Measurements from ENCODE around the gene ANKS1A. TPM values are rescaled to one million over a fixed set of nuclear protein-coding genes. Genes with fewer than 3 reads are reported as not detected.

The ANKS1A gene
- polyA plus RNA-seq, 2 of the 4 experiments (the other 2 are of a cell fraction), result 3.6 to 5.9 TPM

DNA sequence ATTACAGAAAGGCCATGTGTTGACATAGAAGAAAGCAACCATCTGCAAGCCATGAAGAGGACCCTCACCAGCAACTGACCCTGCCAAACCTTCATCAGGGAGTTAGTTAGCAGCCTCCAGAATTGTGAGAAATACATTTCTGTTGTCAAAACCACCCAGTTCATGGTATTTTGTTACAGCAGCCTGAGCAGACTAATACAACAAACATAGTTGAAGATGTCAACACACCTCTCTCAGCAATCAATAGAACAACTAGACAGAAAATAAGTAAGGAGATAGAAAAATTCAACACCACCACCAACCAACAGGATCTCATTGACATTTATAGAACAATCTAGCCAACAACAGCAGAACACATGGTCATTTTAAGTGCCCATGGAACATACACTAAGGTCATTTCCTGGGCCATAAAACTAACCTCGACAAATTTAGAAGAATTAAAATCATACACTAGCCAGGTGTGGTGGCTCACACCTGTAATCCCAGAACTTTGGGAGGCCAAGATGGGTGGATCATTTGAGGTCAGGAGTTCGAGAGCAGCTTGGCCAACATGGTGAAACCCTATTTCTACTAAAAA, 219.3 kb downstream of the ANKS1A start (continued):
- no peak for TF ChIP-seq FOSL2 (IDR thresholded peaks at IDR 0.05)
- no peak for TF ChIP-seq FOSL2 (CRISPR knock-in tag; IDR thresholded peaks at IDR 0.05)
- TF ChIP-seq, protein P1, sequence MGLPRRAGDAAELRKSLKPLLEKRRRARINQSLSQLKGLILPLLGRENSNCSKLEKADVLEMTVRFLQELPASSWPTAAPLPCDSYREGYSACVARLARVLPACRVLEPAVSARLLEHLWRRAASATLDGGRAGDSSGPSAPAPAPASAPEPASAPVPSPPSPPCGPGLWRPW (IDR thresholded peaks at IDR 0.05), result no peak

DNA sequence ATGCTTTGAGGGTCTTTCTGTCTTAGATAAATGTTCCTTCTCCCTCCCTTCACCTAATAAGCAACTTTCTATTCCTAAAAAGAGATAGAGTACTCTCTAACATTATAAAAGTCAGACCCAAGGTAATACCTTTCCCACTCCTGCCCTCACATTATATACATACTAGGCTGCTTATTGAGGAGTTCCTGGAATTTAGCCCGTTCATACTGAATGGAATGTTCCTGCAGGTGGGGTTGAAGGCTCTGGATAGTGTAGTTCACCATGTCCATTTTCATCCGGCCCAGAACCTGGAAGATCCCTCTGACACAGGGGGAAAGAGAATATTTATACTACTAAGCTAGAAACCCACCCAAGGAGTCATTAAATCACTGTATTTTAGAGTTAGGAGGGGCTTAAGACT, 231.7 kb downstream of the ANKS1A start:
- Histone ChIP-seq H3K4me1 (no peaks in the 10 kb centered on the region), H3K9me3 (no peaks in the 10 kb centered on the region), H3K4me3 (no peak overlapping the region), H3K27ac (no peak overlapping the region), H3K4me2 (no peak overlapping the region)
- ChIA-PET POLR2A (no interaction called here), CTCF (no interaction called here)
- 35% methylated on average over 2 of the region's 2 CpGs for WGBS (ENCODE audit: missing lambda C conversion rate)
- ATAC-seq (no peak), FAIRE-seq (no peak), DNase-seq (ENCODE audit: low read depth in 1 of 2, low spot score in 1 of 2) (no peak)
- TF ChIP-seq, protein P2, sequence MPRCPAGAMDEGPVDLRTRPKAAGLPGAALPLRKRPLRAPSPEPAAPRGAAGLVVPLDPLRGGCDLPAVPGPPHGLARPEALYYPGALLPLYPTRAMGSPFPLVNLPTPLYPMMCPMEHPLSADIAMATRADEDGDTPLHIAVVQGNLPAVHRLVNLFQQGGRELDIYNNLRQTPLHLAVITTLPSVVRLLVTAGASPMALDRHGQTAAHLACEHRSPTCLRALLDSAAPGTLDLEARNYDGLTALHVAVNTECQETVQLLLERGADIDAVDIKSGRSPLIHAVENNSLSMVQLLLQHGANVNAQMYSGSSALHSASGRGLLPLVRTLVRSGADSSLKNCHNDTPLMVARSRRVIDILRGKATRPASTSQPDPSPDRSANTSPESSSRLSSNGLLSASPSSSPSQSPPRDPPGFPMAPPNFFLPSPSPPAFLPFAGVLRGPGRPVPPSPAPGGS (IDR thresholded peaks at IDR 0.05), result no peak
- TF ChIP-seq, protein P3, sequence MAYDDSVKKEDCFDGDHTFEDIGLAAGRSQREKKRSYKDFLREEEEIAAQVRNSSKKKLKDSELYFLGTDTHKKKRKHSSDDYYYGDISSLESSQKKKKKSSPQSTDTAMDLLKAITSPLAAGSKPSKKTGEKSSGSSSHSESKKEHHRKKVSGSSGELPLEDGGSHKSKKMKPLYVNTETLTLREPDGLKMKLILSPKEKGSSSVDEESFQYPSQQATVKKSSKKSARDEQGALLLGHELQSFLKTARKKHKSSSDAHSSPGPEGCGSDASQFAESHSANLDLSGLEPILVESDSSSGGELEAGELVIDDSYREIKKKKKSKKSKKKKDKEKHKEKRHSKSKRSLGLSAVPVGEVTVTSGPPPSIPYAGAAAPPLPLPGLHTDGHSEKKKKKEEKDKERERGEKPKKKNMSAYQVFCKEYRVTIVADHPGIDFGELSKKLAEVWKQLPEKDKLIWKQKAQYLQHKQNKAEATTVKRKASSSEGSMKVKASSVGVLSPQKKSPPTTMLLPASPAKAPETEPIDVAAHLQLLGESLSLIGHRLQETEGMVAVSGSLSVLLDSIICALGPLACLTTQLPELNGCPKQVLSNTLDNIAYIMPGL (CRISPR knock-in tag; IDR thresholded peaks at IDR 0.05; ENCODE audit: borderline replicate concordance), result no peak
- TF ChIP-seq, protein P4, sequence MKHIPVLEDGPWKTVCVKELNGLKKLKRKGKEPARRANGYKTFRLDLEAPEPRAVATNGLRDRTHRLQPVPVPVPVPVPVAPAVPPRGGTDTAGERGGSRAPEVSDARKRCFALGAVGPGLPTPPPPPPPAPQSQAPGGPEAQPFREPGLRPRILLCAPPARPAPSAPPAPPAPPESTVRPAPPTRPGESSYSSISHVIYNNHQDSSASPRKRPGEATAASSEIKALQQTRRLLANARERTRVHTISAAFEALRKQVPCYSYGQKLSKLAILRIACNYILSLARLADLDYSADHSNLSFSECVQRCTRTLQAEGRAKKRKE (CRISPR knock-in tag; IDR thresholded peaks at IDR 0.05; ENCODE audit: low read depth), result no peak
- TF ChIP-seq MAZ (IDR thresholded peaks at IDR 0.05; ENCODE audit: borderline replicate concordance, low read depth, low read length), result no peak
- no peak for TF ChIP-seq ESRRA (IDR thresholded peaks at IDR 0.05; ENCODE audit: borderline replicate concordance, low read length)
- no peak for TF ChIP-seq CHD4 (IDR thresholded peaks at IDR 0.05; ENCODE audit: borderline replicate concordance)
- TF ChIP-seq HEYL (CRISPR knock-in tag; IDR thresholded peaks at IDR 0.05), result no peak
- no peak for TF ChIP-seq HOXA7 (CRISPR knock-in tag; IDR thresholded peaks at IDR 0.05)
- TF ChIP-seq MYC (IDR thresholded peaks at IDR 0.05; ENCODE audit: borderline replicate concordance, low read length), result no peak
- no peak for TF ChIP-seq POLR2A (IDR thresholded peaks at IDR 0.05; ENCODE audit: low read length)
- no peak for TF ChIP-seq KDM5A (IDR thresholded peaks at IDR 0.05)
- no peak for TF ChIP-seq HOXB5 (CRISPR knock-in tag; IDR thresholded peaks at IDR 0.05)
- no peak for TF ChIP-seq FOSB (CRISPR knock-in tag; IDR thresholded peaks at IDR 0.05)

DNA sequence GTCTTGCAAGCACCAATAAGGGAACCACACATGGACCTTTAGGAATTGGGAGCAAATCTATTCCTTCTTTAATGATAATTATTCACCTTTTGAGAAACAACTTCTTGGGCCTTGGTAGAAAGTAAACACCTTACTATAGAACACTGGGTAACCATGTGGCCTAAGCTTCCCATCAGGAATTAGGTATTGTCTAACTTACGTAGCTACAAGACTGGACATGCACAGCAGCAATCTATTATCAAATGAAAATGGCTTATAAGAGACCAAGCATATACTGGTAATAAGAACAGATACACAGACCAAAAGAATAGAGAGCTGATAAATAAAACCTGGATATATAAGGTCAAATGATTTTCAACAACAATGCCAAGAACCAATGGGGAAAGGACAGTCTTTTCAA, 235.3 kb downstream of the ANKS1A start:
- Histone ChIP-seq H3K4me1 (no peaks in the 10 kb centered on the region), H3K27ac (no peak overlapping the region), H3K4me3 (no peak overlapping the region), H3K9me3 (no peaks in the 10 kb centered on the region), H3K4me2 (no peak overlapping the region)
- WGBS (ENCODE audit: missing lambda C conversion rate), result 87% methylated on average over 1 of the region's 1 CpG
- ATAC-seq, result no peak
- no peak for FAIRE-seq
- POLR2A ChIA-PET, result interaction anchor here (0.6 kb wide), 1 partner anchor 56 kb away, joined by 5 read pairs; no protein-coding TSS in a partner anchor
- CTCF ChIA-PET, result interaction anchor here (1.3 kb wide), 1 partner anchor 16 kb away, joined by 3 read pairs; no protein-coding TSS in a partner anchor
- no peak for DNase-seq (ENCODE audit: low read depth in 1 of 2, low spot score in 1 of 2)
- no peak for TF ChIP-seq HOXB13 (CRISPR knock-in tag; IDR thresholded peaks at IDR 0.05; ENCODE audit: low read depth)
- TF ChIP-seq, protein P1 (IDR thresholded peaks at IDR 0.05), result no peak
- no peak for TF ChIP-seq CHD2 (IDR thresholded peaks at IDR 0.05; ENCODE audit: low read length, partially characterized antibody)
- TF ChIP-seq FOSL2 (IDR thresholded peaks at IDR 0.05), result no peak
- TF ChIP-seq FOSL2 (CRISPR knock-in tag; IDR thresholded peaks at IDR 0.05), result no peak
- TF ChIP-seq GATA3 (IDR thresholded peaks at IDR 0.05; ENCODE audit: borderline replicate concordance), result no peak
- TF ChIP-seq KDM5A (IDR thresholded peaks at IDR 0.05), result no peak
- TF ChIP-seq, protein P3 (CRISPR knock-in tag; IDR thresholded peaks at IDR 0.05; ENCODE audit: borderline replicate concordance), result no peak
- TF ChIP-seq, protein P5, sequence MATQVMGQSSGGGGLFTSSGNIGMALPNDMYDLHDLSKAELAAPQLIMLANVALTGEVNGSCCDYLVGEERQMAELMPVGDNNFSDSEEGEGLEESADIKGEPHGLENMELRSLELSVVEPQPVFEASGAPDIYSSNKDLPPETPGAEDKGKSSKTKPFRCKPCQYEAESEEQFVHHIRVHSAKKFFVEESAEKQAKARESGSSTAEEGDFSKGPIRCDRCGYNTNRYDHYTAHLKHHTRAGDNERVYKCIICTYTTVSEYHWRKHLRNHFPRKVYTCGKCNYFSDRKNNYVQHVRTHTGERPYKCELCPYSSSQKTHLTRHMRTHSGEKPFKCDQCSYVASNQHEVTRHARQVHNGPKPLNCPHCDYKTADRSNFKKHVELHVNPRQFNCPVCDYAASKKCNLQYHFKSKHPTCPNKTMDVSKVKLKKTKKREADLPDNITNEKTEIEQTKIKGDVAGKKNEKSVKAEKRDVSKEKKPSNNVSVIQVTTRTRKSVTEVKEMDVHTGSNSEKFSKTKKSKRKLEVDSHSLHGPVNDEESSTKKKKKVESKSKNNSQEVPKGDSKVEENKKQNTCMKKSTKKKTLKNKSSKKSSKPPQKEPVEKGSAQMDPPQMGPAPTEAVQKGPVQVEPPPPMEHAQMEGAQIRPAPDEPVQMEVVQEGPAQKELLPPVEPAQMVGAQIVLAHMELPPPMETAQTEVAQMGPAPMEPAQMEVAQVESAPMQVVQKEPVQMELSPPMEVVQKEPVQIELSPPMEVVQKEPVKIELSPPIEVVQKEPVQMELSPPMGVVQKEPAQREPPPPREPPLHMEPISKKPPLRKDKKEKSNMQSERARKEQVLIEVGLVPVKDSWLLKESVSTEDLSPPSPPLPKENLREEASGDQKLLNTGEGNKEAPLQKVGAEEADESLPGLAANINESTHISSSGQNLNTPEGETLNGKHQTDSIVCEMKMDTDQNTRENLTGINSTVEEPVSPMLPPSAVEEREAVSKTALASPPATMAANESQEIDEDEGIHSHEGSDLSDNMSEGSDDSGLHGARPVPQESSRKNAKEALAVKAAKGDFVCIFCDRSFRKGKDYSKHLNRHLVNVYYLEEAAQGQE (IDR thresholded peaks at IDR 0.05), result no peak
- TF ChIP-seq, protein P6, sequence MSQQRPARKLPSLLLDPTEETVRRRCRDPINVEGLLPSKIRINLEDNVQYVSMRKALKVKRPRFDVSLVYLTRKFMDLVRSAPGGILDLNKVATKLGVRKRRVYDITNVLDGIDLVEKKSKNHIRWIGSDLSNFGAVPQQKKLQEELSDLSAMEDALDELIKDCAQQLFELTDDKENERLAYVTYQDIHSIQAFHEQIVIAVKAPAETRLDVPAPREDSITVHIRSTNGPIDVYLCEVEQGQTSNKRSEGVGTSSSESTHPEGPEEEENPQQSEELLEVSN (IDR thresholded peaks at IDR 0.05; ENCODE audit: borderline replicate concordance, low read depth), result no peak
- no peak for TF ChIP-seq TP53 (CRISPR knock-in tag; IDR thresholded peaks at IDR 0.05)
- no peak for TF ChIP-seq ESRRA (IDR thresholded peaks at IDR 0.05; ENCODE audit: borderline replicate concordance, low read length)
- no peak for TF ChIP-seq SMC3 (IDR thresholded peaks at IDR 0.05)

All from A549 (cell line).